Upper lobe of left lung (tissue), 4 donors: ENCODE measurements around the gene GRIK4.

Source experiments
- CTCF ChIP-seq, 6 experiments: fragments of 450-650 bp in 4 of 6; fragments of 200-600 bp in 2 of 6; sonication (generic) in 2 of 6; IDR thresholded peaks; one replicate each; pipeline ENCODE4 v1.5.1; 2016 to 2019; ENCODE audit warnings: antibody characterized with exemption in 6 of 6
- POLR2A ChIP-seq, 4 donors: fragments of 450-650 bp; IDR thresholded peaks; one replicate each; pipeline ENCODE4 v1.5.1; 2016 to 2017; ENCODE audit warnings: antibody characterized with exemption in 4 of 4, mild to moderate bottlenecking in 2 of 4

GRCh38 chr11:120518356-120518755 is 6.8 kb downstream of the GRIK4 start:
- TF ChIP-seq POLR2A (IDR thresholded peaks at IDR 0.05) (no peak), CTCF (IDR thresholded peaks at IDR 0.05) (no peak)
